EH (cell line): ENCODE measurements around the gene MYO18A.
"Not testable (repeated sequence)": the region's sequence is repeated elsewhere in the genome, so short reads cannot be mapped to it uniquely, and the experiment has no call there.

Experiments used
- DNase-seq: peaks from one replicate; pipeline ENCODE4 v3.0.0-alpha.2; 2015; ENCODE audit warnings: low read depth

MYO18A gene, protein sequence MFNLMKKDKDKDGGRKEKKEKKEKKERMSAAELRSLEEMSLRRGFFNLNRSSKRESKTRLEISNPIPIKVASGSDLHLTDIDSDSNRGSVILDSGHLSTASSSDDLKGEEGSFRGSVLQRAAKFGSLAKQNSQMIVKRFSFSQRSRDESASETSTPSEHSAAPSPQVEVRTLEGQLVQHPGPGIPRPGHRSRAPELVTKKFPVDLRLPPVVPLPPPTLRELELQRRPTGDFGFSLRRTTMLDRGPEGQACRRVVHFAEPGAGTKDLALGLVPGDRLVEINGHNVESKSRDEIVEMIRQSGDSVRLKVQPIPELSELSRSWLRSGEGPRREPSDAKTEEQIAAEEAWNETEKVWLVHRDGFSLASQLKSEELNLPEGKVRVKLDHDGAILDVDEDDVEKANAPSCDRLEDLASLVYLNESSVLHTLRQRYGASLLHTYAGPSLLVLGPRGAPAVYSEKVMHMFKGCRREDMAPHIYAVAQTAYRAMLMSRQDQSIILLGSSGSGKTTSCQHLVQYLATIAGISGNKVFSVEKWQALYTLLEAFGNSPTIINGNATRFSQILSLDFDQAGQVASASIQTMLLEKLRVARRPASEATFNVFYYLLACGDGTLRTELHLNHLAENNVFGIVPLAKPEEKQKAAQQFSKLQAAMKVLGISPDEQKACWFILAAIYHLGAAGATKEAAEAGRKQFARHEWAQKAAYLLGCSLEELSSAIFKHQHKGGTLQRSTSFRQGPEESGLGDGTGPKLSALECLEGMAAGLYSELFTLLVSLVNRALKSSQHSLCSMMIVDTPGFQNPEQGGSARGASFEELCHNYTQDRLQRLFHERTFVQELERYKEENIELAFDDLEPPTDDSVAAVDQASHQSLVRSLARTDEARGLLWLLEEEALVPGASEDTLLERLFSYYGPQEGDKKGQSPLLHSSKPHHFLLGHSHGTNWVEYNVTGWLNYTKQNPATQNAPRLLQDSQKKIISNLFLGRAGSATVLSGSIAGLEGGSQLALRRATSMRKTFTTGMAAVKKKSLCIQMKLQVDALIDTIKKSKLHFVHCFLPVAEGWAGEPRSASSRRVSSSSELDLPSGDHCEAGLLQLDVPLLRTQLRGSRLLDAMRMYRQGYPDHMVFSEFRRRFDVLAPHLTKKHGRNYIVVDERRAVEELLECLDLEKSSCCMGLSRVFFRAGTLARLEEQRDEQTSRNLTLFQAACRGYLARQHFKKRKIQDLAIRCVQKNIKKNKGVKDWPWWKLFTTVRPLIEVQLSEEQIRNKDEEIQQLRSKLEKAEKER (N-terminal part only)

DNA sequence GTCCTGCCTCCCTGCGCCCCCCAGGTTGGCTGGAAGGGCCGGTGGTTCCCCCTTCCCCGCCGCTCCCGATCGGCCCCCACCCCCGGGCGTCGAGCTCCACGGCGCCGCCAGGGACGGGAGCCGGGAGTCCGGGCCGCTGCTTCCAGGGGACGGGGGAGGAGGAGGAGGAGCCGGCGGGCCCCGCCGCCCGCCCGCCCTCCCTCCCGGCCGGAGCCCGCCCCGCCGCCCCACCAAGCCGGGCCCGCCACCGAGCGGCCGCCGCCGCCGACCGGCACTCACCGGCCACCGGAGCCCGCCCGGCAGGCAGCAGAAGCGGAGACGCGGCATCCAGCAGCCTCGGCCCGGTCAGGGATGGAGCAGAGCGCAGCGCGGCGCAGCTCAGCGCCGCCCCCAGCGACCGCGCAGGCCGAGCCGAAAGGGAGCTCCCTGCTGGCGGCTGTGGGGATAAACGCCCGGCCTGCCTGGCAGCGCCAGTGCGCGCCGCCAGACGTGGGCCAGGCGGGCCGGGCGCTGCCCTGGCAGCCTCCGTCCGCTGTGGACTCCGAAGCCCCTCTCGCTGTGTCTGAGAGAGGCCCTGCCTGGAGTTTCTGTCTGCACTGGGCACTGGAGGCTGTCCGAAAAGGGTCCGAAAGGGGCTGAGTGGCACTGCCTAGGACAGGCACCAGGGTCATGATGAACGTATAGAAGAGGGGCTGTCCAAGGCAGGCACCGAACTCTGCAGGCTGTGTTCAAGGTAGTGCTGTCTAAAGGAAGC, at the start of gene MYO18A:
Gene MYO18A (minus strand): TSS at position 365 of the 754 bp plus-strand sequence. CDS start 13,458 bp downstream, outside the sequence.
- DNase-seq = peak; percentile 78

DNA sequence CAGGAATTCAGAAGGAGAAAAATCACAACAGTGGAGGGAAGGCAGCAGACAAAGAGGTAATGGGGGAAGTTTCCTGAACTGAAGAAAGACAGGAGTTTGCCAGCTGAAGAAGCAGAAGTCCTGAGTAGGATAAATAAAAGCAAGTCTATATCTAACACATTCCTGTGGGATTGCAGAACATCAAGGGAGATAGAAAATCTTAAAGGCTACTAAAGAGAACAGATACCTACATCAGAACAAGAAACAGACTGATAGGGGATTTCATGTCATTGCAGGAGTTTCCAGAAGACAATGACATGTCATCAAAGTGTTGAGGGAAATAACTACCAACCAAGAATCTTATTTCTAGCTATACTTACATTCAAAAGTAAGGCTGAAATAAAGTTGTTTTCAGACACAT, 45.2 kb upstream of the MYO18A start:
- DNase-seq = no peak

DNA sequence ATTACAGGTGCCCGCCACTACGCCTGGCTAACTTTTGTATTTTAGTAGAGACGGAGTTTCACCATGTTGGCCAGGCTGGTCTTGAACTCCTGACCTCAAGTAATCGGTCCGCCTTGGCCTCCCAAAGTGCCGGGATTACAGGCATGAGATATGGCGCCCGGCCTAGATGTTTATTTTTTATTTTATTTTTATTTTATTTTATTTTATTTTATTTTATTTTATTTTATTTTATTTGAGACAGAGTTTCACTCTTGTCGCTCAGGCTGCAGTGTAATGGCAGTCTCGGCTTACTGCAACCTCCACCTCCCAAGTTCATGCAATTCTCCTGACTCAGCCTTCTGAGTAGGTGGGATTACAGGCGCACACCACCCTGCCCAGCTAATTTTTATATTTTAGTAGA, 41.1 kb upstream of the MYO18A start:
- DNase-seq = not testable (repeated sequence)

DNA sequence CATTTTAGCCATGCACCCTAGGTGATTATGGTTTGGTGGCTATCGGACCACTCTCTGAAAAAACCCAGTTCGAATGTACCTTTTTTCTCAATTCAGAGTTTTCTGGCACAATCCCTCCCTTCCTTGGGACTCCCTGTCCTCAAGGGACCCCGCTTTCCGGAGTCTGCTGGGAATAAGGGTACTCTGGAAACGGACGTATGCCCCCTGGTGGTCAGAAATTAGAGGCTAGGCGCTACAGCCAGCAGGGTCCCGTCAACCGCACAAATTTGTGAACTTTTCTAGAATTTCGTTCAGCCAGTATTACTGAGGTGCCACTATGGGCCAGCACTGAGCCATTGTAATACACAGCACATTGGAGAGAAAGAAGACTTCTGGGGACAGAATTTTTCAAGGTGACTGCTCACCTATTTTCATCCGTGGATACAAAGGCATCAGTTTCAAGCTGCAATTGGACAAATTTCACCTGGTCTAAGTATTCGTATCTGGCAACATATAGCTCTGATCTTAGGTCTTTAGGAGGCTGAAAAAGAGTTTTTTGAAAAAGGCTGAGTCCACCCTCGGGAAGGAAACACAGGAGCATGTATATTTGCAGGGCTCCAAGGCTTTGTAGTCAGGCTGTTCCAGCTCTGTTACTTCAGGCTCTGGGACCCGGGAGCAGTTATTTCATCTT, 39.3 kb upstream of the MYO18A start:
- peak; percentile 86 for DNase-seq

DNA sequence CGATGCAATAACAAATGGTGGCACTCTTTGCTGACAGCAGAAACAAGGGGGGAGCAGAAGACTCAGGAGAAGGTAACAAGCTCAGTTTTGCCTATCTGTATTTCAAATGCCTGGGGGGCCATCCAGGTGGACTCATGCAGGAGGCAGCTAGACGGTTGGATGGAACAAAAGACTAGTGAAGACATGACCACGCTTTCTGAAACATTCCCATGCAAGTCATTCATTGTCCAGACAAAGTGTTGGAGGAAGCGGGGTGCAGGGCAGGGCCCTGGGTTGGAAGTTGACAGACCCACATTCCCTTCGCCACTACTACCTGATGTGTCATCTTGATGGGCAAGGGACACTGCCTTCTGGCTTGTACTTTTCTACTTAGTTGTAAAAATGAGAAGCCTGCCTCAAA, 36.7 kb upstream of the MYO18A start:
- DNase-seq = no peak

DNA sequence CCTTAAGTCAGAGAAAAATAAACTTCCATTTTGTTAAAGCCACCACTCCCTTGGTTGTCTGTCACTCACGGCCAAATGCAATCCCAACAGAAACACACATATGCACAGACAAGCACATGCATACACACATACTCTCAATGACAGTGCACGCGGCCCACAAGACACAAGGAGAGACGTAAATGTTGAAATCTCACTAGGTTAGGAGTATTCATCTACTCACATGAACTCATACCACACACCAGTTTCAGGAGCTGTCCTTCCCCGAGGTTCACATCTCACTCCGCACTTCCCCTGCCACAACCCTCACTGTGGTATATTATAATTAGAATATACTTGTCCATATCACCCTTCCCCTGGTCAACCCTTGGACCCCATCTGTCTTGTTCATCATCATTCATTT, 36.0 kb upstream of the MYO18A start:
- no peak for DNase-seq

DNA sequence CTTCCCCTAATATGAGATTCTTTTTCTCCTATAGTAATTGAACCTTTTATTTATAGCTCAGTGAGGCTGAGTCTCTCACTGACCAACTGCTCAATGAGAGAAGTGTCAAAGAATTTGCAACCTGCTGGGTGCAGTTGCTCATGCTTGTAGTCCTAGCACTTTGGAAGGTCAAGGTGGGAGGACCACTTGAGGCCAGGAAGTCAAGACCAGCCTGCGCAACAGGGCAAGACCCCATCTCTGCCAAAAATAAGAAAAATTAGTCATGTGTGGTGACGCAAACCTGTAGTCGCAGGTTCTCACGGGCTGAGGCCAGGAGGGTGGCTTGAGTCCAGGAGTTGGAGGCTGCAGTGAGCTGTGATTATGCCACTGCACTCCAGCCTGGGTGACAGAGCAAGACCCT, 35.5 kb upstream of the MYO18A start:
- peak; percentile 21 for DNase-seq

DNA sequence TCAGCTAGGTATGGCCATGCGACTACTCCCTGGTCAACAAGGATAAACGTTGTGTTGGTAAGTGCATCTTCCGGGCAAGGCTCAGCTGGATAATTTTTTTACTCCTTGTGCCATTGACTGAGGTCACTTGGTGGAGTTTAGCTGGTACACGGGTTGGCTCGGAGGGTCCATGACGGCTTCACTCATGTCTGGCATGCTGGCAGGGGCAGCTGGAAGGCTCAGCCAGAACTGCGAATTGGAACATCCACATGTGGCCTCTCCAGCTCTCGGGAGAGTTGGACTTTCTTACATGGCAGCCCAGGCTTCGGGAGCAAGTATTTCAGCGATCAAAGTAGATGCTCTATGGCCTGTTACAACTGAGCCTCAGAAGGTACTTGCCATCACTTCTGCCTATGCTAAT, 35.0 kb upstream of the MYO18A start:
- no peak for DNase-seq

DNA sequence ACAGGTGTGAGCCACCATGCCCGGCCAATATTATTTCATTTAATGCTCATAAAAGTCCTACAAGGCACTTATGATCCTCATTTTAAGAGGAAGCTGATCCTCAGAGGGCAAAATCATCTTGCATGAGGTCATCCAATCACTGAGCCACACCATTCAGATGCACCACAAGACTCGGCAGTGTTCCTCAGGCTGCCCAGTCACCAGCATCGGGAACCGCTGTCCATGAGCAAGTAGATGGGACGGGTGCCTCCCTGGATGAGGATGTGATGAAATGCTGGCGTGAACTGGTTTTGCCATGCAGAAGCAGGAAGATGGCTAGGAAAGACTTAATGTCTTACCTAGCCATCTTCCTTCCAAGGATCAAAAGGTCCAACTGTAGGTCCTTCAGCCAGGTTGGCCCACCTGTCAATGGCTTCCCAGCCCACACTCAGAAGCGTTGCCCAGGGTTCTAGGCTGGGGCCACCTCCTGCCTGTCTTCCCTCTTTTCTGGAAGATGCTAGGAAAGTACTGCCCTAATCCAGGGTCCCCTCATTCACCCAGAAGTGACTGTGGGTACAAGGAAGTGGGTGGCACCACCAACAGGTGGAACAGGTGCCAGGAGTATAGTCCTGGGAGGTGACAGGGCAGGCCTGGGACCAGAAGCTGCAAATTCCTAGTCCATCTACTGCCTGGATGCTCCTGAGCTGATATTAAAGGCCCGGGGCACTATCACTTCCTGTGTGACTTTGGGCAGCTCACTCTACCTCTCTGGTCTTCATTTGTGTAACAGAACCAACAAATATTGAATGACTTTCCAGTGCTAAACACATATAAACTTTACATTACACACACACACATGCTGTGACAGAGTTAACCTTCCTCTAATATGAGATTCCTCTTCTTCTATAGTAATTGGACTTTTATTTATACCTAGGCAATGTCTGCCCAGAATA, 34.3 kb upstream of the MYO18A start:
- DNase-seq = no peak

DNA sequence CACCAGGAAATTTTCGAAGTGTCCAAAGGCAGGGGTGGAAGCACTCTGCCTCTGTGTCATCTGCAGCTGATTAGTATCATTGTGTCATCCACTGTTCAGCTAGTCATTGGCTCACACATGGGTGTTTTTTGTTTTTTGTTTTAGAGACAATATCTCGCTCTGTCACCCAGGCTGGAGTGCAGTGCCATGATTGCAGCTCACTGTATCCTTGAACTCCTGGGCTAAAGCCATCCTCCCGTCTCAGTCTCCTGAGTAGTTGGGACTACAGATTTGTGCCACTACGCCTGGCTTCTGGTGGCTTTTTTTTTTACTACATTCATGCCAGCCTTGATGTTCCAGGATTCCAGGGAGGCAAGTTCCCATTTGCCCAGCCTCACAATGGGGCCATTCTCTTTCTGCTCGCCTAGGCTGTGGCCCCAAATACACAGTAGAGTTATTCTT, 32.5 kb upstream of the MYO18A start:
- peak; percentile 46 for DNase-seq

DNA sequence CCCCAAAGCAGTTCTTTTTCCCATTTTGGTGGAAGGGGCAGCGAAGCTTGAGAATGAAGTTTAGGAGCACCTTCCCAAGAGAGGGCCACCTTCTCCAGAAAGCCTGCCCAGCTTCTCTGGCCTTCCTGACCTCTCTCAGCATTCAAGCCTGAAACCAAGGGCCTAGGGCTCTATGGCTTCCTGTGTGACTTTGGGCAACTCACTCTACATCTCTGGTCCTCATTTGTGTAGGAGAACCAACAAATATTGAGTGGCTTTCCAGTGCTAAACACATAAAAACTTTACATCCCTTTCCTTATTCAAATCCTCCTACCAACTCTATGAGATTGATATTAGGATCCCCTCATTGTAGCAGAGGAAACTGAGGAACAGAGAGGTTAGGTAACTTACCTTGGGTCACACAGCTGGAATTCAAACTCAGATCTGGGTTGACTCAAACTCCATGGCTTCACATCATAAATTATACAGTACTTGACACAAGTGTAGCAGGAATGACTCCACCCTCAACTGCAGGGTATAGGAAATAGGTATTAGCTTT, 32.0 kb upstream of the MYO18A start:
- no peak for DNase-seq

DNA sequence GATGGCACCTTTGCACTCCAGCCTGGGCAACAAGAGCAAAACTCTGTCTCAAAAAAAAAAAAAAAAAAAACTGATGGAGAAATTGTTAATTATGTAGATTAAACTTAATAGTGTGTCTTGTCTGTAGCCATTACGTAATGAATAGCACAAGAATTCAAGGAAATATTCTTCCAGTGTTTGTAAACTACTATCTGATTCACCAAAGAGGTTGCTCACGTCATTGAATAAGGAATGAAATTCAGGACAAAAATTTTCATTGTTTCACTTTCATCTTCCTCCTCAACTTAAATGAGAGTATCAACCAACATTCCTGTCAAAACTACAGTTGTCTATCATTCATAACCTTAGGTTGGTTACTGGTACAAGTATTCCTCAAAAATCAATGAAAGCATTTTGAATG, 30.7 kb upstream of the MYO18A start:
- DNase-seq = peak; percentile 56

DNA sequence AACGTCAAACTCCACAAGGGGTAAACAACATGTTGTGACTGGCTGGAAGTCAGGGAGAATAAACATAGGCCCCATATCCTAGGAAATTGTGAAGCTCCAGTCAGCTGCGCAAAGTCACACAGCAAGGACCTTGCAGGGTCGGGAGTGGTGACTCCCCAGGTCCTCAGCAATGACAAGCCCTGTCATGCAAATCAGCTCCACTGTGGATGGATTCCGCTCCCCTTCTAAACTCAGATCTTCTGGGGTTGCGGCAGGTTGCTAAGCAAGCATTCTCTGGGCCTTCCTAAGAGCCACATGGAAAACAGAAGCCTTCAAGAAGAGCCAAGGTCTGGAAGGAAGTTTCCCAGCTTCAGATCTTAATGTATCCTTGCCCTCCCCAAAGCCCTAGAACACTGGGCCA, 28.9 kb upstream of the MYO18A start:
- DNase-seq = no peak

DNA sequence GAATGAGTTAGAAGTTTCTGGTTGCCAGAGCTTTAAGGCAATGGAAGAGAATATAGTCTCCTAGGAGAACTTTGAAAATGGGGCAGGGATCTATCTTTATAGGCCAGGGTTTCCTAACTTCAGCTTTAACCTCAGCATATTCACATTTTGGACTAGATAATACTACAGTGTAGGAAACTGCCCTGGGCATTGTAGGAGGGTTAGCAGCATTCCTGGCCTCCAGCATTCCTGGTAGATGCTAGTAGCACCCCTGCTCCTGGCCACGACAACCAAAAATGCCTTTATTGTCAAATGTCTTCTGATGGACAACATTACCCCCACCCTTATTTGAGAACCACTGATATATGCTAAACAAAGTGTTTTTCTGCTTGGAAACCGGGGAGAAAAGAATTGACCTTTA, 27.8 kb upstream of the MYO18A start:
- peak; percentile 16 for DNase-seq

DNA sequence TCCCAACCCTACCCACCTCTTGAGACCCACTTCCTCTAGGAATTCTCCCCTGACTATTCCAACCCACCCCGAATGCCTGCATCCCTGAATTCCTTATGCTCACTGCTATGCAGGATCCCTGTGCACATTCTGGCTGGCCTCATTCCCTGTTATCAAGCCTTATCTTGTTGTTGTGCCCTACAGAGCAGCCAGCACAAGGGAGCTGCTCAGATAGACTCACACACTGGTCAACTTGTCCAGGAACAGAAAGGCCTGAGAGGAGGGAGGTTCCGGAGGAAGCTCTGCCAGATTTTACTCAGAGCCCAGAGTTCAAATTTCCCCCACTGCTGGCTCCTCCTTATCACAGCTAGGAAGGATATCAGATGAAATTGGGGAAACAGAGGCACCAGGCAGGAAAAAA, 24.8 kb upstream of the MYO18A start:
- DNase-seq = no peak

DNA sequence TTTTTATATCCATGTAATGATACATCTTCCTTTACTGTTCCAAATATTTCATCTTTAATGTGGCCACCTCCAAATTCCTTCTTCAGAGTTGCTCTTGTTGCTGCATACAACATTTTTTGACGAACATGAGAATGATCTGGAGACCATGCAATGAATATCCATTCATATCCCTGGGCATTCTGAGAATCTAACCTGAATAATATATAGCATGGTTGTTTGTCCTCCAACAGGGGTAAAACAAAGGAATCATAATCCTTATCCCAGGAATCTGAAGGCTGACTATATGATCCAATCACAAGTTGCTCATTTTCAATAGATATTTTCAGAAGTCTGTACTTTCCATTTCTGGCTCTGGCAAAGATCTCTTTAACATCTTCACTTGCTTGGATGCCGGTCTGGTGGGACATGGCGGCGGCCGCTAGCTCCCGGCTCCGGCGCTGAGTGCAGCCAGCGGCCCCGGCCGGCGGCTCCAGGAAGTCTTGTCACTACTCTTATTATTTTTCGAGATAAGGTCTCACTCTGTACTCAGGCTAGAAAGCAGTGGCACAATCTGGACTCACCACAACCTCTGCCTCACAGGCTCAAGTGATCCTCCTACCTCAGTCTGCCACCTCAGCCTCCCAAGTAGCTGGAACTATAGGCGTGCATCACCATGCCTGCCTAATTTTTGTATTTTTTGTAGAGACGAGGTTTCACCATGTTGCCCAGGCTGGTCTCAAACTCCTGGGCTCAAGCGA, 24.0 kb upstream of the MYO18A start:
- DNase-seq = not testable (repeated sequence)

DNA sequence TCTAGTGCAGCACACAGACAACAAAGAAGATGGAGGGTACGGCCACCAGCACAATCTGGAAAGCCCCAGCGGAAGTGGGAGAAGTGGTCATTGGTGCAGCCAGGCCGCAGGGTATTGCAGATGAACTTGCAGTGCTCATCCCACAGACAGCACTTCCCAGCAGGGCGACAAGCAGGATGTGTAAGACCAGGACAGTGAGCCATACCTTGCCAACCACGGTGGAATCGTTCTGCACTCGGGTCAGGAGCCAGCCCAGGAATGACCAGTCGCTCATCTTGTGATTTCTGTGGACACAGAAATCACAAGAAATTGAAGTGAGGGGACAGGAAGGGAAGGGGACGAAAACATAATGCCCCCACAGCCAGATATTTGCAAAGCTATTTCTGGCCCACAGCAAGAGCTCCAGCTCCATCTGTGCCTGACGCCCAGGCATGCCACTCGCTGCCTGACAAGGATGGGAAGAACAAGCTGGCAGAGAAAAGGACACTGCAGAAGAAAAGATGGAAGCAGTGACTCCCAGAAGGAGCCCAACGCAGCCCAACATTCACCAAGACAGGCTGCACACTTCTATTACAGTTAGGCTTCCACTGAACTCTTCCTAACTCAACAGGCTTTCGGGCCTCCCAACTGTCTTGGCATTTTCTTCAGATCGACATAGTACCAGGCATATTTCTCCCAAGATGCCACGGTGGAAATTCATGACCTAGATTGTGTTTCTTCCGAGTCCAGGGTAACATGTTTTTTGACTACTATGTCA, 17.5 kb upstream of the MYO18A start:
- no peak for DNase-seq
